Activated B cell treated with CpG ODN at 0.5 μM for 24 hours (primary cell): ENCODE measurements around the gene SMG9. TPM values are rescaled to one million over a fixed set of nuclear protein-coding genes. Genes with fewer than 3 reads are reported as not detected.

ENCODE experiments used
- ATAC-seq: fragments of 200-7000 bp; cut with Tn5 transposase; one replicate; pipeline ENCODE4 v1.10.0; 2021; ENCODE audit warnings: low read depth, mild to moderate bottlenecking, moderate library complexity
- CTCF ChIA-PET: fragments of 350-600 bp; sonication (Branson Sonifier 250); formaldehyde crosslinking; loops from one replicate; lab custom pipeline; 2021; ENCODE audit warnings: antibody characterized with exemption; lab: Charles Lee
- POLR2A ChIA-PET: fragments of 350-600 bp; sonication (Branson Sonifier 250); formaldehyde crosslinking; loops from one replicate; lab custom pipeline; 2021; ENCODE audit warnings: antibody characterized with exemption; lab: Charles Lee
- DNase-seq: peaks from one replicate; pipeline ENCODE4 v3.0.0; 2022
- H3K27ac Mint-ChIP-seq: one replicate; pipeline ENCODE4 v1.8.0; 2020; ENCODE audit warnings: mixed read lengths
- H3K27me3 Mint-ChIP-seq: one replicate; pipeline ENCODE4 v1.8.0; 2021; ENCODE audit warnings: mixed read lengths
- H3K36me3 Mint-ChIP-seq: one replicate; pipeline ENCODE4 v1.8.0; 2021; ENCODE audit warnings: low read depth, mixed read lengths
- H3K4me1 Mint-ChIP-seq: one replicate; pipeline ENCODE4 v1.8.0; 2021; ENCODE audit warnings: mixed read lengths
- H3K4me3 Mint-ChIP-seq: one replicate; pipeline ENCODE4 v1.8.0; 2020; ENCODE audit warnings: mild to moderate bottlenecking, mixed read lengths
- H3K9me3 Mint-ChIP-seq: one replicate; pipeline ENCODE4 v1.8.0; 2020; ENCODE audit warnings: mixed read lengths
- intact Hi-C: fragments of 100-400 bp; cut with micrococcal nuclease; formaldehyde crosslinking; loops from one replicate; pipeline ENCODE4 v1.15.1; 2024
- total RNA-seq: library from RNA; stranded (reverse); gene quantifications from 2 replicates; pipeline ENCODE4 v1.2.3, GENCODE V29; 2022
- TF ChIP-seq, protein P1 (sequence below): fragments of 200-600 bp; IDR thresholded peaks from one replicate; pipeline ENCODE4 v1.8.0; 2022; ENCODE audit warnings: antibody characterized with exemption, mild to moderate bottlenecking

SMG9 gene
- total RNA-seq, 1 donor from 2014 or later, result 105 TPM

DNA sequence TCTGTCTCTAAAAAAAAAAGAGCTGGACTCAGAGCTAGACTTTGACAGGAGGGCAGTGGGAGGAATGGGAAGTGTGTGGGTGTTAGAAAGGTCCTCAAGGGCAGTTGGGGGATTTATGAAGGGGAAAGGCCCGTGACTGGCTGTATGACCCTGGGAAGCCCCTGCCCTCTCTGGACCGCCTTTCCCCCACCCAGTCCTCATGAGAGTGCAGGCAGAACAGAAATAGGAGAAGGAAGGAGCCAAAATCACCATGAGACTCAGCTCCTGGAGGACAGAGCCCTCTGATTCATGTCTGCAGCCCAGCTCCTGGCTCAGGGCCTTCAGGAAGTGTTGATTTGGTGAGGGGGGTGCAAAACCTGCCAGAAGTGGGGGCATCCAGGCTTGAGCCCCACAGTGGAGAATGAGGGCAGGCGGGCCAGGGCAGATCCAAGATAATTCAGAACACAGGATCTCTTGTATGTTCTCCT is 8.7 kb upstream of the SMG9 start:
- Mint-ChIP-seq H3K4me3 (peak overlapping the region; percentile 61), H3K4me1 (peaks cover 77% of the 10 kb centered on the region), H3K27ac (peak overlapping the region; percentile 86), H3K9me3 (no peaks in the 10 kb centered on the region), H3K27me3 (no peaks in the 10 kb centered on the region), H3K36me3 (peaks cover 38% of the 10 kb centered on the region)
- ATAC-seq (peak; percentile 4), DNase-seq (no peak)
- intact Hi-C loops, result no loop called here
- TF ChIP-seq, protein P1, sequence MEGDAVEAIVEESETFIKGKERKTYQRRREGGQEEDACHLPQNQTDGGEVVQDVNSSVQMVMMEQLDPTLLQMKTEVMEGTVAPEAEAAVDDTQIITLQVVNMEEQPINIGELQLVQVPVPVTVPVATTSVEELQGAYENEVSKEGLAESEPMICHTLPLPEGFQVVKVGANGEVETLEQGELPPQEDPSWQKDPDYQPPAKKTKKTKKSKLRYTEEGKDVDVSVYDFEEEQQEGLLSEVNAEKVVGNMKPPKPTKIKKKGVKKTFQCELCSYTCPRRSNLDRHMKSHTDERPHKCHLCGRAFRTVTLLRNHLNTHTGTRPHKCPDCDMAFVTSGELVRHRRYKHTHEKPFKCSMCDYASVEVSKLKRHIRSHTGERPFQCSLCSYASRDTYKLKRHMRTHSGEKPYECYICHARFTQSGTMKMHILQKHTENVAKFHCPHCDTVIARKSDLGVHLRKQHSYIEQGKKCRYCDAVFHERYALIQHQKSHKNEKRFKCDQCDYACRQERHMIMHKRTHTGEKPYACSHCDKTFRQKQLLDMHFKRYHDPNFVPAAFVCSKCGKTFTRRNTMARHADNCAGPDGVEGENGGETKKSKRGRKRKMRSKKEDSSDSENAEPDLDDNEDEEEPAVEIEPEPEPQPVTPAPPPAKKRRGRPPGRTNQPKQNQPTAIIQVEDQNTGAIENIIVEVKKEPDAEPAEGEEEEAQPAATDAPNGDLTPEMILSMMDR, result no peak
- ChIA-PET CTCF (interaction anchor here (0.8 to 2.8 kb wide), 2 partner anchors 19 to 22 kb away, joined by 3 to 10 read pairs; no protein-coding TSS in a partner anchor), POLR2A (interaction anchor here (0.7 to 24.7 kb wide), 4 partner anchors 11 to 230 kb away, joined by 3 to 661 read pairs (median 180); partner anchors contain the start of genes KCNN4 and SMG9)

- DNase-seq, result no peak
- TF ChIP-seq, protein P1, result no peak
- H3K27me3 Mint-ChIP-seq, result no peaks in the 10 kb centered on the region
- peaks cover 76% of the 10 kb centered on the region for H3K4me1 Mint-ChIP-seq
- CTCF ChIA-PET, result interaction anchor here (0.8 to 2.8 kb wide), 3 partner anchors 15 to 22 kb away, joined by 3 to 10 read pairs (median 3); no protein-coding TSS in a partner anchor
- H3K27ac Mint-ChIP-seq, result peak overlapping the region; percentile 86
- POLR2A ChIA-PET, result interaction anchor here (0.7 to 24.7 kb wide), 4 partner anchors 10 to 229 kb away, joined by 3 to 661 read pairs (median 180); partner anchors contain the start of genes KCNN4 and SMG9
- H3K36me3 Mint-ChIP-seq, result peaks cover 31% of the 10 kb centered on the region
- intact Hi-C loops, result no loop called here
- no peak overlapping the region for H3K4me3 Mint-ChIP-seq
- no peak for ATAC-seq
- no peaks in the 10 kb centered on the region for H3K9me3 Mint-ChIP-seq
Observed at GRCh38 chr19:43762814-43763213, 8.1 kb upstream of the SMG9 start.

GRCh38 chr19:43760941-43761340 is 6.2 kb upstream of the SMG9 start:
- TF ChIP-seq, protein P1, result no peak
- intact Hi-C loops, result no loop called here
- Mint-ChIP-seq H3K36me3 (peaks cover 12% of the 10 kb centered on the region), H3K27ac (peak overlapping the region; percentile 52), H3K4me1 (peaks cover 76% of the 10 kb centered on the region), H3K4me3 (no peak overlapping the region), H3K27me3 (no peaks in the 10 kb centered on the region), H3K9me3 (no peaks in the 10 kb centered on the region)
- DNase-seq (no peak), ATAC-seq (no peak)
- POLR2A ChIA-PET, result interaction anchor here (0.6 to 24.7 kb wide), 2 partner anchors 19 to 328 kb away, joined by 4 to 661 read pairs; partner anchors contain the start of gene KCNN4
- CTCF ChIA-PET, result interaction anchor here (2.8 to 2.9 kb wide), 2 partner anchors 16 kb away, joined by 8 to 10 read pairs; no protein-coding TSS in a partner anchor

- CTCF ChIA-PET, result interaction anchor here (0.9 to 2.9 kb wide), 4 partner anchors 11 to 50 kb away, joined by 3 to 8 read pairs (median 3); no protein-coding TSS in a partner anchor
- no peak for ATAC-seq
- intact Hi-C loops, result no loop called here
- POLR2A ChIA-PET, result interaction anchor here (0.6 to 24.7 kb wide), 3 partner anchors 11 to 91 kb away, joined by 3 to 661 read pairs (median 4); partner anchors contain the start of gene KCNN4
- peak overlapping the region; percentile 62 for H3K4me3 Mint-ChIP-seq
- TF ChIP-seq, protein P1, result no peak
- H3K27me3 Mint-ChIP-seq, result no peaks in the 10 kb centered on the region
- no peaks in the 10 kb centered on the region for H3K9me3 Mint-ChIP-seq
- peaks cover 71% of the 10 kb centered on the region for H3K4me1 Mint-ChIP-seq
- no peak for DNase-seq
- peaks cover 8% of the 10 kb centered on the region for H3K36me3 Mint-ChIP-seq
- peak overlapping the region; percentile 87 for H3K27ac Mint-ChIP-seq
Observed at GRCh38 chr19:43759515-43759914, 4.8 kb upstream of the SMG9 start.

GRCh38 chr19:43755256-43755801 is 567 bp upstream of the SMG9 start:
- intact Hi-C loops, result loop anchor here (2.0 kb wide), 1 partner anchor 55 kb away; no protein-coding TSS in a partner anchor

More at GRCh38 chr19:43755256-43755801, 567 bp upstream of the SMG9 start:
- Mint-ChIP-seq H3K36me3 (peaks cover 30% of the 10 kb centered on the region), H3K27me3 (no peaks in the 10 kb centered on the region), H3K4me1 (peaks cover 78% of the 10 kb centered on the region), H3K4me3 (peak overlapping the region; percentile 90), H3K9me3 (no peaks in the 10 kb centered on the region), H3K27ac (peak overlapping the region; percentile 98)
- POLR2A ChIA-PET, result interaction anchor here (0.8 to 24.7 kb wide), 12 partner anchors 10 to 251 kb away, joined by 3 to 661 read pairs (median 9); partner anchors contain the start of genes IRGQ, KCNN4, PHLDB3 and PLAUR
- TF ChIP-seq, protein P1, result no peak
- CTCF ChIA-PET, result interaction anchor here (1.9 to 4.0 kb wide), 4 partner anchors 10 to 30 kb away, joined by 8 to 33 read pairs (median 18); partner anchors contain the start of gene KCNN4
- ATAC-seq, result no peak
- DNase-seq, result peak; percentile 73
